DMS53 treated with DMSO at 0.1 percent for 48 hours (cell line): ENCODE data around the gene RNF181.
"Not testable (repeated sequence)": the region's sequence is repeated elsewhere in the genome, so short reads cannot be mapped to it uniquely, and the experiment has no call there.

Source experiments
- DNase-seq: peaks from one replicate; lab custom pipeline; 2025; ENCODE audit not compliant: unreplicated experiment; lab: John Stamatoyannopoulos, UW

Gene RNF181

GRCh38 chr2:85595301-85596025 is at the start of gene RNF181:
RNF181 (plus strand) TSS chr2:85595745; CDS start chr2:85595764, 19 bp downstream.
- peak; percentile 100 for DNase-seq

- no peak for DNase-seq
These were observed 49.7 kb upstream of the RNF181 start for GRCh38 chr2:85545780-85546240.

GRCh38 chr2:85547089-85547858 is 48.3 kb upstream of the RNF181 start:
- DNase-seq: no peak

GRCh38 chr2:85547859-85548607 is 47.5 kb upstream of the RNF181 start:
- DNase-seq: no peak

GRCh38 chr2:85548608-85548900 is 47.0 kb upstream of the RNF181 start:
- DNase-seq: no peak

- no peak for DNase-seq
These were observed 46.5 kb upstream of the RNF181 start for GRCh38 chr2:85549095-85549494.

GRCh38 chr2:85549826-85550225 is 45.7 kb upstream of the RNF181 start:
- DNase-seq: no peak

GRCh38 chr2:85550486-85550885 is 45.1 kb upstream of the RNF181 start:
- DNase-seq: no peak

GRCh38 chr2:85551698-85552678 is 43.6 kb upstream of the RNF181 start:
- peak; percentile 91 for DNase-seq

GRCh38 chr2:85553184-85553583 is 42.4 kb upstream of the RNF181 start:
- DNase-seq: no peak

GRCh38 chr2:85554980-85555612 is 40.4 kb upstream of the RNF181 start:
- peak; percentile 83 for DNase-seq

- no peak for DNase-seq
These were observed 38.4 kb upstream of the RNF181 start for GRCh38 chr2:85557130-85557529.

- no peak for DNase-seq
These were observed 37.4 kb upstream of the RNF181 start for GRCh38 chr2:85558160-85558559.

GRCh38 chr2:85560403-85560726 is 35.2 kb upstream of the RNF181 start:
- DNase-seq: not testable (repeated sequence)

GRCh38 chr2:85560812-85561279 is 34.7 kb upstream of the RNF181 start:
- no peak for DNase-seq

GRCh38 chr2:85561280-85562212 is 34.0 kb upstream of the RNF181 start, which contains the start of gene GGCX:
GGCX (minus strand) TSS chr2:85561493; CDS start chr2:85561428, 65 bp downstream.
- peak; percentile 98 for DNase-seq

- DNase-seq: no peak
These were observed 31.4 kb upstream of the RNF181 start for GRCh38 chr2:85564144-85564563.

- no peak for DNase-seq
These were observed 29.3 kb upstream of the RNF181 start for GRCh38 chr2:85566265-85566664.

GRCh38 chr2:85575739-85576138 is 19.8 kb upstream of the RNF181 start:
- DNase-seq: no peak
